Fibroblast of pulmonary artery (primary cell): ENCODE measurements around the gene CNOT6L.
A peak's percentile ranks its signal among the peaks of the same experiment; 100 is the strongest.
"Not testable (repeated sequence)": the region's sequence is repeated elsewhere in the genome, so short reads cannot be mapped to it uniquely, and the experiment has no call there.

Experiments used
- DNase-seq: peaks from one replicate; pipeline ENCODE4 v3.0.0-alpha.2; 2010; ENCODE audit warnings: low read depth
- H3K4me3 ChIP-seq: replicated peaks from 2 replicates; pipeline ENCODE4 v1.5.1; 2011; ENCODE audit warnings: low read depth, mild to moderate bottlenecking, control low read depth, low read length, moderate library complexity
- CTCF ChIP-seq: IDR thresholded peaks from 2 replicates; pipeline ENCODE4 v1.5.1; 2011; ENCODE audit warnings: mild to moderate bottlenecking, control low read depth, low read length, inconsistent platforms; ENCODE audit errors: missing control alignments

CNOT6L gene

GRCh38 chr4:77783895-77784294, 35.3 kb downstream of the CNOT6L start:
- TF ChIP-seq CTCF, result no peak
- DNase-seq, result no peak
- no peak overlapping the region for H3K4me3 ChIP-seq

GRCh38 chr4:77782102-77782835, 36.9 kb downstream of the CNOT6L start:
- DNase-seq, result no peak
- TF ChIP-seq CTCF, result no peak
- no peak overlapping the region for H3K4me3 ChIP-seq

- not testable (repeated sequence) for H3K4me3 ChIP-seq, DNase-seq
Measured at GRCh38 chr4:77780762-77781161, 38.4 kb downstream of the CNOT6L start.

- TF ChIP-seq CTCF, result no peak
- no peak overlapping the region for H3K4me3 ChIP-seq
- DNase-seq, result peak; percentile 57
Measured at GRCh38 chr4:77777135-77777807, 41.9 kb downstream of the CNOT6L start.

- H3K4me3 ChIP-seq, result no peak overlapping the region
- TF ChIP-seq CTCF, result no peak
- DNase-seq, result peak; percentile 14
Measured at GRCh38 chr4:77776182-77777134, 42.7 kb downstream of the CNOT6L start.

GRCh38 chr4:77773101-77773500, 46.1 kb downstream of the CNOT6L start:
- DNase-seq, result peak; percentile 50
- no peak for TF ChIP-seq CTCF
- no peak overlapping the region for H3K4me3 ChIP-seq

GRCh38 chr4:77771566-77771965, 47.6 kb downstream of the CNOT6L start:
- no peak for DNase-seq

More at GRCh38 chr4:77771566-77771965, 47.6 kb downstream of the CNOT6L start:
- H3K4me3 ChIP-seq, result no peak overlapping the region
- no peak for TF ChIP-seq CTCF
